GM12875 (cell line): ENCODE data around the gene GGTA1.
"Not testable (repeated sequence)": the region's sequence is repeated elsewhere in the genome, so short reads cannot be mapped to it uniquely, and the experiment has no call there.

Experiments
- H3K4me3 ChIP-seq: one replicate; pipeline ENCODE4 v1.5.1; 2011; ENCODE audit warnings: low read depth, low read length, control low read depth
- CTCF ChIP-seq: IDR thresholded peaks from 2 replicates; pipeline ENCODE4 v1.5.1; 2011; ENCODE audit warnings: low read depth, mild to moderate bottlenecking, control low read depth, inconsistent platforms, low read length, moderate library complexity, borderline replicate concordance; ENCODE audit not compliant: insufficient read depth

Gene GGTA1

GRCh38 chr9:121537283-121537682 lies 37.6 kb upstream of the GGTA1 start:
- no peak for TF ChIP-seq CTCF
- H3K4me3 ChIP-seq = no peak overlapping the region

- no peak overlapping the region for H3K4me3 ChIP-seq
- no peak for TF ChIP-seq CTCF
Observed at GRCh38 chr9:121532881-121533280, 33.2 kb upstream of the GGTA1 start.

- no peak for TF ChIP-seq CTCF
Observed at GRCh38 chr9:121529237-121529987, 29.8 kb upstream of the GGTA1 start.

GRCh38 chr9:121528642-121529041 lies 29.0 kb upstream of the GGTA1 start:
- no peak for TF ChIP-seq CTCF
- H3K4me3 ChIP-seq = no peak overlapping the region

More at GRCh38 chr9:121529237-121529987, 29.8 kb upstream of the GGTA1 start:
- H3K4me3 ChIP-seq = no peak overlapping the region

GRCh38 chr9:121527371-121527770 lies 27.7 kb upstream of the GGTA1 start:
- TF ChIP-seq CTCF = no peak
- H3K4me3 ChIP-seq = no peak overlapping the region

- H3K4me3 ChIP-seq = not testable (repeated sequence)
Observed at GRCh38 chr9:121519688-121520087, 20.0 kb upstream of the GGTA1 start.

- no peak for TF ChIP-seq CTCF
- no peak overlapping the region for H3K4me3 ChIP-seq
Observed at GRCh38 chr9:121518634-121519033, 19.0 kb upstream of the GGTA1 start.

GRCh38 chr9:121513166-121513565 lies 13.5 kb upstream of the GGTA1 start:
- not testable (repeated sequence) for H3K4me3 ChIP-seq
